ENCODE measurements around the gene CACNA1C. TPM values are rescaled to one million over a fixed set of nuclear protein-coding genes. Genes with fewer than 3 reads are reported as not detected.

Gene CACNA1C
- total and polyA plus RNA-seq, 2 of the 4 experiments (the other 2 are of a cell fraction) = 1.6 to 2.6 TPM

DNA sequence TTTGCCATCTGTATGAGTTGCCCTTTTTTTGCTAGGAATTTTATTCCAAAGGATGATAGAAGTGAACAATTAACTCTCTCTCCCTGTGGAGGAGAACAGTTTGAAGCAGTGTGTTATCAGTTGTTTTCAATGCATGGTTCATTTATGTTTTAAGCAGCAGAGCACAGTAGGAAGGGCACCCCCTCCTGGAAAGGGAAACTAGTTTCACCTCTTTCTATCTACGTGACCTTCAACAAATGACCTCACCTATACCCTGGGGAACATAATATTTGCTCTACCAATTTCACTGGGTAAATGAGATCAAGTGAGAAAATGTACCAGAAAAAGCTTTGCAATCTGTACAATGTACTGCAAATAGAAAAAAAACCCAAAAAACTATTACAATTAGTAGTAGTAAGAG lies 43.2 kb upstream of the CACNA1C start:
- H3K14ac ChIP-seq (replicated peaks; ENCODE audit: low read depth, low read length) = peak overlapping the region; percentile 10; the same call in 1 of the 2 replicates
- no CpG with 5 or more reads among the region's 1 CpG for WGBS, 2 experiments (ENCODE audit: extremely low coverage in 2 of 2, insufficient read length in 1 of 2)
- H3K27me3 ChIP-seq (ENCODE audit: control insufficient read depth, insufficient read depth, low read length) = no peaks in the 10 kb centered on the region
- no peak overlapping the region for H2AK9ac ChIP-seq (replicated peaks; ENCODE audit: low read depth, low read length, poor library complexity)
- no peaks in the 10 kb centered on the region for H3K9me3 ChIP-seq (ENCODE audit: control insufficient read depth, insufficient read depth, low read length)
- H3K9ac ChIP-seq (ENCODE audit: low read depth, low read length) = peak overlapping the region; percentile 36; the same call in 1 of the 2 replicates
- H2BK20ac ChIP-seq (ENCODE audit: low read depth, low read length) = peak overlapping the region; percentile 48; the same call in 1 of the 2 replicates
- H3K9me1 ChIP-seq (ENCODE audit: insufficient read depth, low read length) = peaks cover 6% of the 10 kb centered on the region
- H4K5ac ChIP-seq (ENCODE audit: low read depth, low read length) = peak overlapping the region; percentile 25; the same call in 1 of the 2 replicates
- peak overlapping the region; percentile 17; the same call in 1 of the 2 replicates for H3K4me2 ChIP-seq (ENCODE audit: low read depth, low read length)
- ChIA-PET CTCF (interaction anchor here (0.7 to 1.5 kb wide), 3 partner anchors 14 to 628 kb away, joined by 3 read pairs; no protein-coding TSS in a partner anchor), POLR2A (ENCODE audit: unreplicated experiment) (no interaction called here)
- BruUV-seq (replicated peaks) = no TSS peak
- peak overlapping the region; percentile 20 for H2BK120ac ChIP-seq (ENCODE audit: low read depth, low read length)
- peaks cover 16% of the 10 kb centered on the region for H3K4me1 ChIP-seq (ENCODE audit: control insufficient read depth, insufficient read depth, low read length)
- no peaks in the 10 kb centered on the region for H3K36me3 ChIP-seq (ENCODE audit: control insufficient read depth, insufficient read depth, low read length)
- H4K8ac ChIP-seq (ENCODE audit: low read depth in 2 of 2, low read length in 2 of 2) = peak overlapping the region; percentile 6 to 14; a peak in 1 of 4 replicates
- 0 out of 2 replicates have a peak, but pooled peaks have one; percentile 8 for ATAC-seq (ENCODE audit: low read depth)
- H4K20me1 ChIP-seq (ENCODE audit: insufficient read depth, low read length) = no peaks in the 10 kb centered on the region
- dilution Hi-C loops (cut with HindIII; ENCODE audit: low sequenced_read_pairs, unreplicated experiment) (no loop called here), in situ Hi-C loops (cut with MboI; ENCODE audit: low sequenced_read_pairs) (no loop called here), intact Hi-C loops (cut with micrococcal nuclease) (no loop called here)
- no peak overlapping the region; the same call in 1 of the 2 replicates for H2AK5ac ChIP-seq (ENCODE audit: low read depth, low read length)
- H4K91ac ChIP-seq (ENCODE audit: insufficient read depth, low read depth, low read length) = 0 out of 2 replicates have a peak overlapping the region, but pooled peaks have one; percentile 31
- H3K79me1 ChIP-seq (ENCODE audit: low read depth in 1 of 2, low read length in 2 of 2) = peaks cover 0 to 5% of the 10 kb centered on the region in 2 experiments; a peak in 1 of 4 replicates
- H3K18ac ChIP-seq (ENCODE audit: low read depth, low read length) = peak overlapping the region; percentile 80
- no peak for DNase-seq
- TF ChIP-seq POLR2A (IDR thresholded peaks at IDR 0.05; ENCODE audit: low read depth, low read length) (no peak), CHD1 (IDR thresholded peaks at IDR 0.05; ENCODE audit: low read depth, low read length) (no peak), RAD21 (IDR thresholded peaks at IDR 0.05; ENCODE audit: low read length) (no peak), NFE2L2 (IDR thresholded peaks at IDR 0.05; ENCODE audit: low read depth, low read length) (no peak), FOS (IDR thresholded peaks at IDR 0.05; ENCODE audit: low read depth, low read length) (no peak), SMC3 (IDR thresholded peaks at IDR 0.05; ENCODE audit: low read depth, low read length) (no peak), BHLHE40 (IDR thresholded peaks at IDR 0.05; ENCODE audit: low read depth, low read length) (no peak), MXI1 (IDR thresholded peaks at IDR 0.05; ENCODE audit: borderline replicate concordance, low read depth, low read length) (no peak), MAFK (IDR thresholded peaks at IDR 0.05; ENCODE audit: low read depth, low read length) (no peak), MAZ (IDR thresholded peaks at IDR 0.05; ENCODE audit: borderline replicate concordance, low read depth, low read length) (no peak), RFX5 (IDR thresholded peaks at IDR 0.05; ENCODE audit: low read depth, low read length) (no peak), USF2 (IDR thresholded peaks at IDR 0.05; ENCODE audit: low read depth, low read length) (no peak), CEBPB (IDR thresholded peaks at IDR 0.05; ENCODE audit: low read depth, low read length) (no peak), RCOR1 (IDR thresholded peaks at IDR 0.05; ENCODE audit: insufficient replicate concordance, low read length) (no peak)
- TF ChIP-seq, protein P1, sequence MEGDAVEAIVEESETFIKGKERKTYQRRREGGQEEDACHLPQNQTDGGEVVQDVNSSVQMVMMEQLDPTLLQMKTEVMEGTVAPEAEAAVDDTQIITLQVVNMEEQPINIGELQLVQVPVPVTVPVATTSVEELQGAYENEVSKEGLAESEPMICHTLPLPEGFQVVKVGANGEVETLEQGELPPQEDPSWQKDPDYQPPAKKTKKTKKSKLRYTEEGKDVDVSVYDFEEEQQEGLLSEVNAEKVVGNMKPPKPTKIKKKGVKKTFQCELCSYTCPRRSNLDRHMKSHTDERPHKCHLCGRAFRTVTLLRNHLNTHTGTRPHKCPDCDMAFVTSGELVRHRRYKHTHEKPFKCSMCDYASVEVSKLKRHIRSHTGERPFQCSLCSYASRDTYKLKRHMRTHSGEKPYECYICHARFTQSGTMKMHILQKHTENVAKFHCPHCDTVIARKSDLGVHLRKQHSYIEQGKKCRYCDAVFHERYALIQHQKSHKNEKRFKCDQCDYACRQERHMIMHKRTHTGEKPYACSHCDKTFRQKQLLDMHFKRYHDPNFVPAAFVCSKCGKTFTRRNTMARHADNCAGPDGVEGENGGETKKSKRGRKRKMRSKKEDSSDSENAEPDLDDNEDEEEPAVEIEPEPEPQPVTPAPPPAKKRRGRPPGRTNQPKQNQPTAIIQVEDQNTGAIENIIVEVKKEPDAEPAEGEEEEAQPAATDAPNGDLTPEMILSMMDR (conservative IDR thresholded peaks at IDR 0.05; ENCODE audit: low read depth, low read length) = no peak; the same call in 1 of the 2 replicates
- TF ChIP-seq, protein P2, sequence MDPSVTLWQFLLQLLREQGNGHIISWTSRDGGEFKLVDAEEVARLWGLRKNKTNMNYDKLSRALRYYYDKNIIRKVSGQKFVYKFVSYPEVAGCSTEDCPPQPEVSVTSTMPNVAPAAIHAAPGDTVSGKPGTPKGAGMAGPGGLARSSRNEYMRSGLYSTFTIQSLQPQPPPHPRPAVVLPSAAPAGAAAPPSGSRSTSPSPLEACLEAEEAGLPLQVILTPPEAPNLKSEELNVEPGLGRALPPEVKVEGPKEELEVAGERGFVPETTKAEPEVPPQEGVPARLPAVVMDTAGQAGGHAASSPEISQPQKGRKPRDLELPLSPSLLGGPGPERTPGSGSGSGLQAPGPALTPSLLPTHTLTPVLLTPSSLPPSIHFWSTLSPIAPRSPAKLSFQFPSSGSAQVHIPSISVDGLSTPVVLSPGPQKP (IDR thresholded peaks at IDR 0.05; ENCODE audit: borderline replicate concordance, low read depth, low read length) = no peak
- H3K27ac ChIP-seq (ENCODE audit: insufficient read depth, low read length) = peak overlapping the region; percentile 40; the same call in 1 of the 2 replicates
- peak overlapping the region; percentile 18; the same call in 2 of the 3 replicates for H2BK15ac ChIP-seq (ENCODE audit: low read depth, low read length)
- peak overlapping the region; percentile 33; the same call in 1 of the 2 replicates for H3K4ac ChIP-seq (ENCODE audit: low read depth, low read length)
- H3K23ac ChIP-seq (ENCODE audit: low read depth, low read length) = peak overlapping the region; percentile 29; the same call in 1 of the 2 replicates
- H2AFZ ChIP-seq (replicated peaks; ENCODE audit: low read length, poor library complexity) = no peak overlapping the region
- H2BK5ac ChIP-seq (ENCODE audit: low read depth, low read length, poor library complexity, severe bottlenecking) = peak overlapping the region; percentile 78
- H3K4me3 ChIP-seq (ENCODE audit: insufficient read depth, low read depth, low read length) = no peak overlapping the region
- H3K56ac ChIP-seq (ENCODE audit: extremely low read depth, insufficient read depth, low read length) = no peak overlapping the region

Data from IMR-90 (cell line).